CD4-positive, alpha-beta T cell treated with Interleukin-4 for 1 hour (primary cell): ENCODE data around the gene NUCKS1.

ENCODE experiments used
- DNase-seq, 2 donors: peaks; one replicate each; pipeline ENCODE4 v3.0.0-alpha.2; 2020 to 2022

NUCKS1 gene

GRCh38 chr1:205769641-205770365 lies 19.8 kb upstream of the NUCKS1 start:
- DNase-seq: no peak

GRCh38 chr1:205767248-205767647 lies 17.3 kb upstream of the NUCKS1 start:
- no peak for DNase-seq

- no peak for DNase-seq
Observed at GRCh38 chr1:205766570-205766969, 16.6 kb upstream of the NUCKS1 start.

- no peak for DNase-seq
Observed at GRCh38 chr1:205766038-205766437, 16.1 kb upstream of the NUCKS1 start.

DNA sequence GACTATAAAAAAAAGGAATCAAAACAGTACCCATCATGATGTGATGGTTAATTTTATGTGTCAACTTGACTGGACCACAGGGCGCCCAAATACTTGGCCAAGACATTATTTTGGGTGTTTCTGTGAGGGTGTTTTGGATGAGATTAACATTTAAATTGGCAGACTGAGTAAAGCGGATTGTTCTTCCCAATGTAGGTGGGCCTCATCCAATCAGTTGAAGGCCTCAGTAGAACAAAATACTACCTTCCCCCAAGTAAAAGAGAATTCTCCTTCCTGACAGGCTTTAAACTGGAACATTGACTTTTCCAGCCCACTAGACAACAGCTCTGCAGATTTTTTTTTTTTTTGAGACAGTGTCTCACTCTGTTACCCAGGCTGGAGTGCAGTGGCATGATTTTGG lies 14.6 kb upstream of the NUCKS1 start:
- no peak for DNase-seq

DNA sequence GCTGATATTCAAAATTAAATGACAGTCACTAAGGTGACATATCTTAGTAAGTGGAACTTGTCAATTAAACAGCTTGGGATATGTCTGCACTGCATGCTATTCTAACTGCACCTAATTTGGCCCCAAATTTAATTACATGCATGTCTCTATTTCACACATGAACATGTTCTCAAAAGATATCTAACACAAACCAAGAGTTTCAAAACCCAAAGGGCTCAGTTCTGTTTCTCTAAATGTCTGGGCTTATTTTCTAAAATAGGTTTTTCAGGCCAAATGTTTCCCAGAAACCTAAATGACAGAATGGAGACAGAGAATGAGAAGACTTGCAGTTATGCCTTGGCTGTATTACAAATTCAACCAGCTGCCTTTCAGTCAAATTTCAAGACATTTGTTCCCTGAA lies 14.0 kb upstream of the NUCKS1 start:
- DNase-seq: no peak

DNA sequence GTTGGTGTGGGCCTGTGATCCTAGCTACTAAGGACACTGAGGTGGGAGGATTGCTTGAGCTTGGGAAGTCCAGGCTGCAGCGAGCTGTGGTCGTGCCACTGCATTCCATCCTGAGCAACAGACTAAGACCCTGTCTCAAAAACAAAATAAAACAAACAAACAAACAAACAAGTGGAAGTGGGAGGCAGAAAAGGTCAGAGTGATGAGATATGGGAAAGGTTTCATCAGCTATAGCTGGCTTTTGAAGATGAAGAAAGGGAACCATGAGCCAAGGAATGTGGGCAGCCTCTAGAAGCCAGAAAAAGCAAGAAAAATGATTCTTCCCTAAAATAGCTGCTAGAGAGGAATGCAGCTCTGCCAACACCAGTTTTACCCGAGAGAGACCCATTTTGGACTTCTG lies 10.6 kb upstream of the NUCKS1 start:
- no peak for DNase-seq

GRCh38 chr1:205756552-205756951 lies 6.6 kb upstream of the NUCKS1 start:
- no peak for DNase-seq

- no peak for DNase-seq
Observed at GRCh38 chr1:205754857-205755256, 4.9 kb upstream of the NUCKS1 start.

DNA sequence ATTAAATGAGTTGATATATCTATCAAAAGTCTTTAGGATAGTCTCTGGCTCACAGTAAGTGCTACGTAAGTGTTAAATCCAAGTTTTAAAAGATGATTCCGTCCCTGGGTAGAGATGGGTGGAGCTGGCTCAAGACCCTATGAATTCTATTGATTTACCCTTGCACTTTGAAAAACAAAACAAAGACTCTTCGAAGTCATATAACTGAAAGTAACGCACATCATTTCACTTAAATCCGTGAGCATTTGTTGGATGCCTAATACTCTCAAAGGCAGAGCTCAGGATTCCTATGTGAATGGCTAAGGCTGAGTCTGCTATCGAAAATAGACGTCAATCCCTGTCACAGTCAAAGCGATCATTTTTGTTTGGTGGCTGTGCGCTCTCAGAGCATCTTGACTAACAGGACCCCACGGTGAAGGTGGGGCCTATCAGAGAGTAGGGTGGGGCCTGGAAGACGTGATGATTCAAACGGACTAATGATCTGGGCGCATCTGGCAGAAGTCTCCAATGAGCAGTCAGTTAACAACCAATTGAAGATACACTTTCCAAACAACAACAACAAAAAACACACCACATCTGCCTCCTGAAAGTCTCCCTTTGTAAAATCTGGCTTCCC lies 1.2 kb upstream of the NUCKS1 start:
- DNase-seq: no peak

DNA sequence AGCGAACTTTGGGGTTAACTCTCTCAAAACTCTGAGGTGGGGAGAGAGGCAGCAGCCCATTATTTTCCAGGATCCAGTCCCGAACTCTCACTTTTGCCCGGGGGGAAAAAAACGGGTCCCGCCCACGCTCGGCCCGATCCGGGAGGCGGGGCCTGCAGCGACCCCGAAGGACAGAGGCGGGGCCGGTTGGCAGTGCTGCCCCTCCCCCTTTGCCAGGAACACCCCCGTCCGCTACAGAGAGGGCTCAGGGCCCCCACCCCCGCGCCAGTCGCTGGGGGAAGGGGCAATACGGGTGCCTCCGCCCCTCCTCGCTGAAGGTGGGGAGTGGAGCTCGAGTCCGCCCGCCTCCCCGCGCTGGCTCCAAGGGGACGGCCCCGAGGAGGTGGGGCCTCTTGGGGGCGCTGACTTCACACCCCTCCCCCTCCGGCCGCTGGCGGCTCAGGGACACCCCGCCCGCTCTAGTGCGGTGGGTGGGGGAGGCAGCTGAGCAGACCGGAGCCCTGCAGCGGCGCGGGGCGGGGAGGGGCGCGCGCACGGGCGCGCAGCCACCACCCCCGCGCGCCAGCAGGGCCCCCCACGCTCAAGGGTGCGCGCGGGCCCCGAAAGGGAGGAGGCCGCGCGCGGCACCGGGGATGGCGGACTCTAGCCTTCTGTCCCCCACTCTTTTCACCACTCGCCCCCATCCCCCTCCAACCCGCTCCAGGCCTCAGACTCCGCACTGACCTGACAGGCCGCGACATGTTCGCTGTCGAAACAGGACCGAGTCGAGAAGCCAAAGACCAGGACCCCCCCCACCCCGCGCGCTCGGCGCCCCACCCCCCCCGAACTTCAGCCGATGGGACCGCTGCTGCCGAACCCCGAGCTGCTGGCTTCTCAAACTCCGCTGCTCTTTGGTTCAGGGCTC lies 496 bp downstream of the NUCKS1 start:
- DNase-seq: peak; percentile 96

GRCh38 chr1:205748403-205749233 lies 1.4 kb downstream of the NUCKS1 start:
- DNase-seq: peak; percentile 12 to 41

GRCh38 chr1:205746757-205747412 lies 3.1 kb downstream of the NUCKS1 start:
- no peak for DNase-seq

DNA sequence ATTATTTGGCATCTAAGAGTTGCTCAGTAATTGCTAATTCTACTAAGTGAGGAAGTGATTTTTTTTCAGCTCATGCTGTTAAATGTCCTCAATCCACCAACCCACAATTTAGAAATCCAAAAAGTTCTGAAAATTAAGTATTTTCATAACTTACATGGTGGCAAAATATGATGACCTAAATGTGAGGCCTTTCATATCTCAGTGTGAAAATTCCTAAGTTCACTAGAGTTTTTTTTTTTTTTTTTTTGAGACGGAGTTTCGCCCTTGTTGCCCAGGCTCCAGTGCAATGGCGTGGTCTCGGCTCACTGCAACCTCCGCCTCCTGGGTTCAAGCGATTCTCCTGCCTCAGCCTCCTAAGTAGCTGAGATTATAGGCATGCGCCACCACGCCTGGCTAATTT lies 5.6 kb downstream of the NUCKS1 start:
- no peak for DNase-seq

DNA sequence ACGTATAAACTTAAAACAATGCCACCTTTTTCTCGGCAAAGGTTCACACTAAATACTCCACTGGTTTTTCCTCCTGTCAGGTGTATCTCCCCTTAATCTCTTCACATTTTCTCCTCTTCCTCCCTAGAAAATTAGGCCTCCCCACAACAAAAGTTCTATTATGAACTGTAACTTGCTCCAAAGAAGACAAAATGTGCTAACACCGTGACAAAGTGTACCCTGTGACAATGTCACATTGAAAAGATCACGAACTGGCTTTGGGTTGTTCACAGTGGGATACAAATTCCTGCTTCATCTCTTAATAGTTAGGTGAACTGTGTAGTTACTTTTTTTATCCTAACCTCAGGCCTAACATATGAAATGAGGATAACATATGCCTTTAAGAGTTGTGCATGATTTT lies 6.0 kb downstream of the NUCKS1 start:
- no peak for DNase-seq

GRCh38 chr1:205741681-205742080 lies 8.3 kb downstream of the NUCKS1 start:
- no peak for DNase-seq

GRCh38 chr1:205739348-205740160 lies 10.4 kb downstream of the NUCKS1 start:
- DNase-seq: no peak

- no peak for DNase-seq
Observed at GRCh38 chr1:205735218-205735617, 14.8 kb downstream of the NUCKS1 start.

DNA sequence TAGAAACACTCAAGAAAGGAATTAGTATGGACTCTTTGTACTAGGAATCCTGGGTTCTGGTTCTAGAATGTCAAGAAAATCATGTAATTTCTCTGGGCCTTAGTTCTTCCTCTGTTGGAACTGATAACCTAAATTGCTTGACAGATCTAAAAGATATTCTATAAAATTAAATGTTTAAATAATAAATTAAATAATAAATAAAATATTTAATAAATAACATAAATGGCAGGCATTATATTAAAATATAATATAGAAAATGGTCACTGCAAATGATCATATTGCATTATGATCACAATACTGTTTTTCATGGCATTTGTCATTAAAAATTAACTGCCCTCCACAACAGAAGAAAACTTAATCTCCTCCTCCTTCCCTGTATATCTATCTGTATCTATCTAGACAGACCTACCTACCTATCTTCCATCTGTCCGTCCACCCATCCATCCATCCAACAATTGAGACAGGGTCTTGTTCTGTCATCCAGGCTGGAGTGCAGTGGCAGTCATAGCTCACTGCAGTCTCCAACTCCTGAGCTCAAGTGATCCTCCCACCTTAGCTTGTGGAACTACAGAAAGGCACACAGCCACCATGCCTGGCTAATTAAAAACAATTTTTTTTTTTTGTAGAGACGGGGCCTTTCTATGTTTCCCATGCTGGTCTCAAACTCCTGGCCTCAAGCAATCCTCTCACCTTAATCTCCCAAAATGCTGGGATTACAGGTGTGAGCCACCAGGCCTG lies 16.4 kb downstream of the NUCKS1 start:
- no peak for DNase-seq

DNA sequence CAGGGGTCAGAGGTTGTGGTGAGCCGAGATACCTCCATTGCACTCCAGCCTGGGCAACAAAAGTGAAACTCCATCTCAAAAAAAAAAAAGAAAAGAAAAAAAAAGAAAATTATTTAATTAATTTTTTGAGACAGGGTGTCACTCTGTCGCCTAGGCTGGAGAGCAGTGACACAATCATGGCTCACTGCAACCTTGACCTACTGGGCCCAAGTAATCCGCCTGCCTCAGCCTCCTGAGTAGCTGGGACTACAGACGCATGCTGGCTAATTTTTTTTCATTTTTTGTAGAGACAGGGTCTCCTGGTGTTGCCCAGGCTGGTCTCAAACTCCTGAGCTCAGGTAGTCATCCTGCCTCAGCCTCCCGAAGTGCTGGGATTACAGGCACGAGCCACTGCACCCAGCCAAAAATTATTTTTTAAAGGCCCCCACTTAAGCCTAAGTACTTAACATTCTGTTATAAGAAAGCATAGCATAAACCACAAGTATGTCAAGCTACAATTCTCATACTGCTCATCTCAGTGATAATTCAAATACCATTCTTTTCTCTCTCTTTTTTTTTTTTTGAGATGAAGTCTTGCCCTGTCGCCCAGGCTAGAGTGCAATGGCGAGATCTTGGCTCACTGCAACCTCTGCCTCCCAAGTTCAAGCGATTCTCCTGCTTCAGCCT lies 19.9 kb downstream of the NUCKS1 start:
- DNase-seq: no peak
